Central memory CD8-positive, alpha-beta T cell (primary cell): ENCODE results near the gene KIAA1217.
"Not testable (repeated sequence)": the region's sequence is repeated elsewhere in the genome, so short reads cannot be mapped to it uniquely, and the experiment has no call there.

Experiments used
- ATAC-seq: fragments of 150-1000 bp; cut with Tn5 transposase; replicated peaks from 2 replicates; pipeline ENCODE4 v1.10.0; 2022; ENCODE audit warnings: mild to moderate bottlenecking, moderate FRiP score, moderate number of reproducible peaks; ENCODE audit not compliant: poor library complexity, severe bottlenecking; ENCODE audit errors: extremely low read depth
- DNase-seq, 2 donors: peaks; one replicate each; pipeline ENCODE4 v3.0.0; 2021; ENCODE audit warnings: low spot score in 2 of 2
- H3K27ac Mint-ChIP-seq: one replicate; pipeline ENCODE4 v1.8.0; 2022; ENCODE audit warnings: low read depth, mild to moderate bottlenecking, moderate library complexity, mixed read lengths
- H3K27me3 Mint-ChIP-seq: one replicate; pipeline ENCODE4 v1.8.0; 2022; ENCODE audit warnings: mixed read lengths
- H3K36me3 Mint-ChIP-seq: one replicate; pipeline ENCODE4 v1.8.0; 2022; ENCODE audit warnings: mild to moderate bottlenecking, moderate library complexity, mixed read lengths; ENCODE audit not compliant: insufficient read depth
- H3K4me1 Mint-ChIP-seq: one replicate; pipeline ENCODE4 v1.8.0; 2022; ENCODE audit warnings: mixed read lengths
- H3K4me3 Mint-ChIP-seq: one replicate; pipeline ENCODE4 v1.8.0; 2022; ENCODE audit warnings: mild to moderate bottlenecking, moderate library complexity, mixed read lengths
- H3K9me3 Mint-ChIP-seq: one replicate; pipeline ENCODE4 v1.8.0; 2022; ENCODE audit warnings: mixed read lengths

Gene KIAA1217

DNA sequence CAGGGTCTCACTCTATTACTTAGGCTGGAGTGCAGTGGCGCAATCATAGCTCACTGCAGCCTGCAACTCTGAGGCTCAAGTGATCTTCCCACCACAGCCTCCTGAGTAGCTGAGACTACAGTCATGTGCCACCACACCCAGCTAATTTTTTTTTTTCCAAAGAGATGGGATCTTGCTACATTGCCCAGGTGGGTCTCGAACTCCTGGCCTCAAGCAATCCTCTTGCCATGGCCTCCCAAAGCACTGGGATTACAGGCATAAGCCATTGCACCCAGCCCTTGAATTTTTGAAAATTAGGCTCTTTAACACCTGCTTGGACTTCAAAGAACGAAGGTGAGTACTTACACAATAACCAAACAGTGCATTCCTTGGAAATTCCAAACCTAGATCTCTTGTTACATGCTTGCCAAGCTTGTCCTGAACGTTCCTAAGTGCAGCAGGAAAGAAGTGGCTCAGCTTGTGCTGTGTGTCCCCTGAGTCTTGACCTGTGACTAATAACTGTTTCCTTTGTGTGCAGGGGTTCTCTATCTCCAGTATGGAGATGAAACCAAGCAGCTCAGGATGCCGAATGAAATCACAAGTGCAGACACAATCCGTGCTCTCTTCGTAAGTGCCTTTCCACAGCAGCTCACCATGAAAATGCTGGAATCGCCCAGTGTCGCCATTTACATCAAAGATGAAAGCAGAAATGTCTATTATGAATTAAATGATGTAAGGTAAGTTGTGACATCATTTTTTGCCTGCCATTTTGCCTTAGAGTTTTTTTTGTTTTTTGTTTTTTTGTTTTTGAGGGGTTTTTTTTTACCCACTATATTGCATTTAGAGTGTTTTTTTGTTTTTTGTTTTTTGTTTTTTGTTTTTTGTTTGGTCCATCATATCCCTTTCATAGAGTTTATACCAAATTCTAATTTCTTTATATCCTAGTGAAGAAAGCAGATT is 223.8 kb downstream of the KIAA1217 start:
- H3K4me3 Mint-ChIP-seq, result no peak overlapping the region
- H3K4me1 Mint-ChIP-seq, result no peaks in the 10 kb centered on the region
- H3K27ac Mint-ChIP-seq, result no peak overlapping the region
- H3K9me3 Mint-ChIP-seq, result no peaks in the 10 kb centered on the region
- no peak for DNase-seq
- ATAC-seq, result no peak
- H3K36me3 Mint-ChIP-seq, result peaks cover 4% of the 10 kb centered on the region
- H3K27me3 Mint-ChIP-seq, result no peaks in the 10 kb centered on the region

DNA sequence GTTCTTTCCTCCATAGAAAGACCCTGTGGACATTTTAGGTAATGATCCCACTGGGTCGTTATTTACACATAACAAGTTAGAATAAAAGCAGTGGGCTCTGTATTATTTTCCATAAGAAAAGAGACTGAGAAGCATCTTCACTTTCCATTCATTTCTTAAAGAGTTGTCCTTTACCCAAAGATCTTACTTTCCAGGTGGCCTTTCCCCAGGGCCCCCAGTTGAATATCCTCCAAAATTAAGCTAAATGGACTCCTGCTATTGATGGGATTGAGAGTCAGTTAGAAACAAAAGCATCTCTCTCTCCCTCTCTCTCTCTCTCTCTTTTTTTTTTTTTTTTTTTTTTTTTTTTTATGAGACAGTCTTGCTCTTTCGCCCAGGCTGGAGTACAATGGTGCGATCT is 224.8 kb downstream of the KIAA1217 start:
- no peaks in the 10 kb centered on the region for H3K4me1 Mint-ChIP-seq
- H3K4me3 Mint-ChIP-seq, result no peak overlapping the region
- ATAC-seq (no peak), DNase-seq (no peak)
- no peak overlapping the region for H3K27ac Mint-ChIP-seq
- no peaks in the 10 kb centered on the region for H3K9me3 Mint-ChIP-seq
- peaks cover 4% of the 10 kb centered on the region for H3K36me3 Mint-ChIP-seq
- H3K27me3 Mint-ChIP-seq, result no peaks in the 10 kb centered on the region

DNA sequence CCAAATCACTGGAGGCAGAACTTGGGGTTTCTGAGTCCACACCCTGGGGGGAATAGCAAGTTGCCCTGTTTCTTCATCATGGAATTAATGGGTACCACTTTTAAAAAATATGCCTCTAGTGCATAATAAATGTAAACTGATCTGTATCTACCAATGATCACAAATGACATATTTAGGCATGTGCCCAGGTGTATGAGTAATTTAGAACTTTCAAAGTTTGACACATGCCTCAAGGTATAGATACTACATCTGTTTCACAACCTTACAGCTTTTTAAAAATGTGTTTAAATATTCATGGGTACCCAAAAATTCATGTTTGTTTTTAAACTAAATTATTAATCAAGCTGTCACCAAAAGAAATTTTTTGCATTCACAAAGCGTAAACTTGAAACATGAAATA is 226.0 kb downstream of the KIAA1217 start:
- H3K27ac Mint-ChIP-seq, result no peak overlapping the region
- ATAC-seq, result no peak

DNA sequence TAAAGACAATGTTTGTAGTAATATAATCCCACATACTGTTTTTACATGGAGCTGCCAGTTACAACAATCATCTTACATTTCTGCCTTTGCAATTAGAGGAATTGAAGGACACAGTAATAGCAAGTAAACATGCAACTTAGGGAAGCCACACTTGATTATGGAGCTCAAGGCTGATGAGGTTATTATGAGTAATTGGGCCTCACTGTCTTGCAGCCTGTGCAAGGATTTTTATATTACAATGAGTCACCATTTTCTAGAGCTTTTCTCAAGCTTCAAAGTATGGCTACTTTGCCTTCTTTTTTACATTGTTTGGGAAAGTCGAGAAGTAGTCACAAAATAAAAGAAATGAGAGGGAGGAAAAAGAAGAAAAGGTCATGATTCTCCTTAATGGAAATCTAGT is 226.4 kb downstream of the KIAA1217 start:
- Mint-ChIP-seq H3K27me3 (no peaks in the 10 kb centered on the region), H3K9me3 (no peaks in the 10 kb centered on the region), H3K36me3 (peaks cover 2% of the 10 kb centered on the region), H3K27ac (no peak overlapping the region), H3K4me1 (no peaks in the 10 kb centered on the region), H3K4me3 (no peak overlapping the region)
- DNase-seq (no peak), ATAC-seq (no peak)

More for the DNA sequence above, 226.0 kb downstream of the KIAA1217 start:
- H3K36me3 Mint-ChIP-seq, result peaks cover 4% of the 10 kb centered on the region
- H3K27me3 Mint-ChIP-seq, result no peaks in the 10 kb centered on the region
- H3K4me1 Mint-ChIP-seq, result no peaks in the 10 kb centered on the region
- H3K4me3 Mint-ChIP-seq, result no peak overlapping the region
- no peak for DNase-seq
- H3K9me3 Mint-ChIP-seq, result no peaks in the 10 kb centered on the region

DNA sequence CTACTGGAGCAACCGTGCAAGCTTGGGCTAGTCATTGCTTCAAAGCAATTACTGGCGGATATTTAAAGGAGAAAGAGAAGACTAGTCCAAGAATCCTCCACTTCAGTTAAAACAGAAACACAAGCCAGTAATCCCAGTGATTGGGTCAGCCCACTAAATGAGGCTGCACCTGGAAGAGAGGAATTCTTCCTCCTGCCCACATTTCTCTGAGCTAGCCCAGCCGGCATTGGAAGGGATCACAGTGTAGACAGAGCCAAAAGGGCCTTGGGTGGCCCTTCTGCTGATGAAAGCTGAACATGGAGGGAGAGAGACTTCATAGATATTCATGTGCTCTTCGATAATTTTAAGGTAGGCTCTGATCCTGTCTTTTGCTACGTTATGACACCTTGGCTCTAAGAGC is 228.4 kb downstream of the KIAA1217 start:
- H3K4me1 Mint-ChIP-seq, result no peaks in the 10 kb centered on the region
- DNase-seq, result no peak
- H3K9me3 Mint-ChIP-seq, result no peaks in the 10 kb centered on the region
- no peak overlapping the region for H3K4me3 Mint-ChIP-seq
- H3K36me3 Mint-ChIP-seq, result no peaks in the 10 kb centered on the region
- no peak for ATAC-seq
- no peaks in the 10 kb centered on the region for H3K27me3 Mint-ChIP-seq
- no peak overlapping the region for H3K27ac Mint-ChIP-seq

DNA sequence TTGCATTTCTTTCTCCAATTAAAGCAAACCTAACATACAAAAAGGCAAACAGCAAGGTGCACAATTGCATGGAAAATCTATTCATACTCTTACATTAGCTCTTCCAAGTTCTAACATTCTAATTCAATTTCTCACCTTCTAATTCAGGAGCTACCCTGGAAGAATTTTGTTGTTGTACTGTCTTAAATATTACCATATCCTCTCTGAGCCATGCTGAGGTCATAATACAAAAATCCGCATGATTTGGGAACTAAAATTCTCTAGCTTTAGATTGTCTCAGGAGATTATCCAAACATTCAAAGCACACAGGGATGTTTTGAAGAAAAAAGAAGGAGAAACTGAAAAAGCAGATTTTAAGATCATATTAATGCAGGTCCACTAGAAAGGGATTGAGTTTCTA is 229.9 kb downstream of the KIAA1217 start:
- peaks cover 6% of the 10 kb centered on the region for H3K27me3 Mint-ChIP-seq
- H3K27ac Mint-ChIP-seq, result no peak overlapping the region
- DNase-seq, result no peak
- ATAC-seq, result no peak
- no peaks in the 10 kb centered on the region for H3K36me3 Mint-ChIP-seq
- no peaks in the 10 kb centered on the region for H3K4me1 Mint-ChIP-seq
- H3K4me3 Mint-ChIP-seq, result no peak overlapping the region
- H3K9me3 Mint-ChIP-seq, result no peaks in the 10 kb centered on the region

DNA sequence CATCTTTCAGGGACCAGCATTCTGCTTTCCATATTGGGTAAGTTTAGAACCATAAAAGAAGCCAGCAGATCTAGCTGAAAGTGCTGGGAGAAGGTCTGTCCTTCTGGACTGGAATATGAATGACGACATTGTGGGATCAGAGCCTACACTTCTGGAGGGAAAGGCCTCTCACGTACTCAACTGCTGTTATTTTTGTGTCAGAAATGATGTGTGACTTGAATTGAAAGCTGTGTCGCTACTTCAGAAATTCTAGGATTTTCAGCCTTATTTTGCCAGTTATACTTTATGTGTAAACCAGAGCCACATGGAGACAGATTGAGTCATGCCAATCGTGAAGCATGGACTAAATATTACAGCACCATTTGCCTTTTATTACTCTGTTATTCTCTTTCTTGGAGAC is 231.0 kb downstream of the KIAA1217 start:
- Mint-ChIP-seq H3K4me3 (no peak overlapping the region), H3K9me3 (no peaks in the 10 kb centered on the region)
- ATAC-seq, result no peak

DNA sequence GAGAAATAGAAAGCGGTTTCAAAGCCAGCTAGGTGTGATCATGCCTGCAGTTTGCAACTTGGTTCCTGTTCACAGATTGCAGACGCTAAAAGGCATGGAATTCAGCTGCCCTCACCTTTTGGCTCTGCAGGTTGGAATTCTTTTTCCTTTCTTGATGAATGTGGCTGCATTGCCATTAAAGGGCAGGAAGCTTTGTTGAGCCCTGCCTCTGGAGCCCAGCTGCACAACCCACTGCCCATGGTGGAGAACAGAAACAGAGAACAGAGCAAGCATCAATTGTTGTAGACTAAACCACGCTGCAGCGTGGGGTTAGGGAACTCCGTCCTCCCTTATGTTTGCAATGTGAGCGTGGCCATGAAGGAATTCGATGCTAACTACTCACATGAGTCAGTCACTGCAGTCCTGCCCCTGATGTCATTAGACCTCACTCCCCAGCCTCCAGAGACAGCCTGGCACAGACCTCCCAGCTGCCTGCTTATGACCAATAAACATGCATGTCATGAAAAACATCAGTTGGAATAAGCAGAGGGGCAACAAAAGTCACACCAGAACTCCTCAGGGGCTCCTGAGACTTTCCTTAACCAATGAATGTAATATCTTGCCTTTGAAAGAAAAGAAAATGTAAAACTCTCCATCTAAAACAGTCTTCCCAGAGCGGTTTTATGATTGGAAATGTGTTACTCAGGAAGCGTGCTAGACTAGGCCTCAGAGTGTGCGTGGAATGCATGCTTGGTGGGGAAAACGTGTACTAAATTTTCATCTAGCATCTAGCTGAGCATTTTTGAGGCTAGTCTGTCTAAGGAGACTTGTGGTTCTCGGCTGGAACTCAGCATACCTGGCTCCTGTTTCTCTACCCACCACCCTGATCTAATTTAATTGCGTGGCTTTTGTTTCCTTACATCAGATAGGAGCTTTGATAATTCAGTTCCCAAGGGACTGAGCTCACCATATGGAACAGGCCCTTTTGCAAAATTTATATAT is 232.2 kb downstream of the KIAA1217 start:
- Mint-ChIP-seq H3K9me3 (no peaks in the 10 kb centered on the region), H3K27ac (no peak overlapping the region), H3K27me3 (peaks cover 6% of the 10 kb centered on the region), H3K4me3 (no peak overlapping the region), H3K4me1 (no peaks in the 10 kb centered on the region), H3K36me3 (no peaks in the 10 kb centered on the region)
- DNase-seq, result no peak
- no peak for ATAC-seq

More for the DNA sequence above, 231.0 kb downstream of the KIAA1217 start:
- no peak for DNase-seq
- Mint-ChIP-seq H3K4me1 (no peaks in the 10 kb centered on the region), H3K36me3 (no peaks in the 10 kb centered on the region), H3K27me3 (peaks cover 6% of the 10 kb centered on the region), H3K27ac (no peak overlapping the region)

DNA sequence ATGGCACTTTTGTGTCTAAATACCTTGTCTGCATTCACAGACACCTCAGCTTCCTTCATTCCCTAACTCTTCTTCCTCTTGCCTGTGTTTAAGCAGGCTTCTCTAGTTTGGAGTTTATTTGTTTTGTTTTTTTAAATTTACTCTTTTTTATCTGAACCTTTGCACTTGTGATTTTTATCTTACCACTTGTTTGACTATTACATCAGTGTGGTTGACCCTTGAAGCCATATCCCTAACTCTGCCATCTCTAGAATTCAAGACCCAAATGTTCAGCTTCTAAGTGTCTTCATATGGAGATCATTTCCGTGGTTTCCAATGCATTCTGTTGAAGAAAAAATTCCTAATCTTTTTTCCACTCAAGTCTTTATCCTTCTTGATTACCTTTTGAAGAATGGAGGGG is 233.3 kb downstream of the KIAA1217 start:
- DNase-seq (no peak), ATAC-seq (no peak)
- H3K9me3 Mint-ChIP-seq, result no peaks in the 10 kb centered on the region
- no peaks in the 10 kb centered on the region for H3K36me3 Mint-ChIP-seq
- no peak overlapping the region for H3K4me3 Mint-ChIP-seq
- H3K4me1 Mint-ChIP-seq, result no peaks in the 10 kb centered on the region
- no peak overlapping the region for H3K27ac Mint-ChIP-seq
- peaks cover 11% of the 10 kb centered on the region for H3K27me3 Mint-ChIP-seq

DNA sequence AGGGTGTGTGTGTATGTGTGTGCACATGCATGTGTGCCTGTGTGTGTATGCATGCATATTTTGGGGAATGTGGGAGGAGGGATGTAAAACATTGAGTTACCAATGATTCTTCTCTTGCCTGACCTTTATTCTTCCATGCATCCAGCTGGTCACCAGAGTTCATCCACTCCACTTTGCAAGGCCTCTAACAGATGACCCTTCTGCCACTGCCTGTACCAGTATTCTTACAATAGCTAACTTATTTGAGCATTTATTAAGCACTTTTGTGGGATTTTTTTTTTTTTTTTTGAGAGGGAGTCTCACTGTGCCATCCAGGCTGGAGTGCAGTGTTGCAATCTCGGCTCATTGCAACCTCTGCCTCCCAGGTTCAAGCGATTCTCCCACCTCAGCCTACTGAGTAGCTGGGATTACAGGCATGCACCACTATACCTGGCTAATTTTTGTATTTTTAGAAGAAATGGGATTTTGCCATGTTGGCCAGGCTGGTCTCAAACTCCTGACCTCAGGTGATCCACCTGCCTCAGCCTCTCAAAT is 233.8 kb downstream of the KIAA1217 start:
- not testable (repeated sequence) for H3K4me1 Mint-ChIP-seq, H3K27ac Mint-ChIP-seq, H3K9me3 Mint-ChIP-seq, H3K36me3 Mint-ChIP-seq, ATAC-seq, H3K4me3 Mint-ChIP-seq, DNase-seq
- H3K27me3 Mint-ChIP-seq, result peaks cover 15% of the 10 kb centered on the region

DNA sequence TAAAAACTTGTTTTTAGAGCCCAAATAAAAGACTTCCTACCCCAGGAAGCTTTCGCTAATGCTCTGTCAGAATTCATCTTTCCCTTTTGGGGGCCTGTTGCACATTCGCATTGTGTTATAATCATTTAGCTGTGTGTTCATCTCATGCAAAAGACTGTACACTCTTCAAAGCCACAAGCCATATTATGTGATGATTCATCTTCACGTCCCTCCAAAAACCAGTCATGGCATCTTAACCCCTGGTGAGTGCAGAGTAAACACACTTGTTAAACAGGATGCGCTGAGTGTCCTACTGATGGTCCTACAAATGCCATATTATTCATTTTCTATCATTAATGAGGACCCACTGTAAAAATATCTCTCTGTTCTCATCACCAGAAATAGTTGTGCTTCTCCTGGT is 235.4 kb downstream of the KIAA1217 start:
- H3K27ac Mint-ChIP-seq, result no peak overlapping the region
- H3K27me3 Mint-ChIP-seq, result peaks cover 17% of the 10 kb centered on the region
- no peaks in the 10 kb centered on the region for H3K4me1 Mint-ChIP-seq
- H3K9me3 Mint-ChIP-seq, result no peaks in the 10 kb centered on the region
- no peaks in the 10 kb centered on the region for H3K36me3 Mint-ChIP-seq
- DNase-seq (no peak), ATAC-seq (no peak)
- H3K4me3 Mint-ChIP-seq, result no peak overlapping the region

DNA sequence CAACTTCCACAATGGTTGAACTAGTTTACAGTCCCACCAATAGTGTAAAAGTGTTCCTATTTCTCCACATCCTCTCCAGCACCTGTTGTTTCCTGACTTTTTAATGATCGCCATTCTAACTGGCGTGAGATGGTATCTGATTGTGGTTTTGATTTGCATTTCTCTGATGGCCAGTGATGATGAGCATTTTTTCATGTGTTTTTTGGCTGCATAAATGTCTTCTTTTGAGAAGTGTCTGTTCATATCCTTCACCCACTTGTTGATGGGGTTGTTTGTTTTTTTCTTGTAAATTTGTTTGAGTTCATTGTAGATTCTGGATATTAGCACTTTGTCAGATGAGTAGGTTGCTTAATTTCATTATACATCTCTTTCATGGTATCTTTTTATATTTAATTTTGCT is 237.0 kb downstream of the KIAA1217 start:
- not testable (repeated sequence) for ATAC-seq

More for the DNA sequence above, 237.0 kb downstream of the KIAA1217 start:
- H3K4me1 Mint-ChIP-seq, H3K36me3 Mint-ChIP-seq, H3K27ac Mint-ChIP-seq, DNase-seq, H3K9me3 Mint-ChIP-seq, H3K4me3 Mint-ChIP-seq: not testable (repeated sequence)
- H3K27me3 Mint-ChIP-seq, result peaks cover 17% of the 10 kb centered on the region
